IMR-90 (cell line): ENCODE results near the gene RASGEF1C. TPM values are rescaled to one million over a fixed set of nuclear protein-coding genes. Genes with fewer than 3 reads are reported as not detected.

Source experiments
- ATAC-seq: fragments of 200-7000 bp; cut with Tn5 transposase; 2 replicates; pipeline ENCODE4 v1.9.1; 2020; ENCODE audit warnings: low read depth, mild to moderate bottlenecking, moderate library complexity
- BruUV-seq: library from RNA; stranded (reverse); fragments of 400-500 nt; replicated peaks from 2 replicates; lab custom pipeline; 2021; lab: Mats Ljungman, UMichigan
- CTCF ChIA-PET: fragments of 300-600 bp; formaldehyde crosslinking; extraction: SDS; loops from one replicate; lab custom pipeline; 2021; ENCODE audit warnings: antibody characterized with exemption; lab: Yijun Ruan, JAX
- POLR2A ChIA-PET: fragments of 300-600 bp; sonication (Branson Sonifier 250); formaldehyde crosslinking; loops from one replicate; lab custom pipeline; 2022; ENCODE audit warnings: antibody characterized with exemption; ENCODE audit not compliant: unreplicated experiment; lab: Charles Lee
- DNase-seq: peaks from one replicate; pipeline ENCODE4 v3.0.0; 2013
- H2AFZ ChIP-seq: replicated peaks from 2 replicates; pipeline ENCODE3; 2013; ENCODE audit warnings: low read length, mild to moderate bottlenecking; ENCODE audit not compliant: poor library complexity
- H2AK5ac ChIP-seq: 2 replicates; pipeline ENCODE4 v1.6.1; 2013; ENCODE audit warnings: low read depth, low read length, inconsistent platforms
- H2AK9ac ChIP-seq: replicated peaks from 2 replicates; pipeline ENCODE3; 2013; ENCODE audit warnings: mild to moderate bottlenecking, low read depth, low read length, moderate library complexity; ENCODE audit not compliant: poor library complexity
- H2BK120ac ChIP-seq: 2 replicates; pipeline ENCODE4 v1.6.1; 2013; ENCODE audit warnings: low read depth, low read length, inconsistent platforms
- H2BK15ac ChIP-seq: 3 replicates; pipeline ENCODE4 v1.6.1; 2013; ENCODE audit warnings: low read depth, low read length, inconsistent platforms
- H2BK20ac ChIP-seq: 2 replicates; pipeline ENCODE4 v1.6.1; 2013; ENCODE audit warnings: low read depth, mild to moderate bottlenecking, inconsistent platforms, low read length, moderate library complexity
- H2BK5ac ChIP-seq: 2 replicates; pipeline ENCODE4 v1.6.1; 2013; ENCODE audit warnings: mild to moderate bottlenecking, low read depth, low read length, inconsistent platforms; ENCODE audit not compliant: poor library complexity, severe bottlenecking
- H3K14ac ChIP-seq: replicated peaks from 2 replicates; pipeline ENCODE4 v1.6.1; 2013; ENCODE audit warnings: low read depth, low read length, inconsistent platforms
- H3K18ac ChIP-seq: 2 replicates; pipeline ENCODE4 v1.6.1; 2013; ENCODE audit warnings: low read depth, low read length, control low read depth
- H3K23ac ChIP-seq: 2 replicates; pipeline ENCODE4 v1.6.1; 2013; ENCODE audit warnings: low read depth, low read length, inconsistent platforms
- H3K27ac ChIP-seq: 2 replicates; pipeline ENCODE4 v1.5.1; 2013; ENCODE audit warnings: mild to moderate bottlenecking, control low read depth, low read length; ENCODE audit not compliant: insufficient read depth
- H3K27me3 ChIP-seq: 2 replicates; pipeline ENCODE4 v1.6.1; 2013; ENCODE audit warnings: low read length; ENCODE audit not compliant: control insufficient read depth, insufficient read depth
- H3K36me3 ChIP-seq: 2 replicates; pipeline ENCODE4 v1.6.1; 2013; ENCODE audit warnings: low read length, mixed read lengths; ENCODE audit not compliant: control insufficient read depth, insufficient read depth
- H3K4ac ChIP-seq: 2 replicates; pipeline ENCODE4 v1.6.1; 2013; ENCODE audit warnings: low read depth, low read length, inconsistent platforms
- H3K4me1 ChIP-seq: 2 replicates; pipeline ENCODE4 v1.6.1; 2013; ENCODE audit warnings: low read length, mixed read lengths; ENCODE audit not compliant: control insufficient read depth, insufficient read depth
- H3K4me2 ChIP-seq: 2 replicates; pipeline ENCODE4 v1.6.1; 2013; ENCODE audit warnings: low read depth, mild to moderate bottlenecking, control low read depth, low read length, moderate library complexity
- H3K4me3 ChIP-seq: 2 replicates; pipeline ENCODE4 v1.5.1; 2013; ENCODE audit warnings: low read depth, mild to moderate bottlenecking, control low read depth, low read length, moderate library complexity; ENCODE audit not compliant: insufficient read depth
- H3K56ac ChIP-seq: 2 replicates; pipeline ENCODE4 v1.6.1; 2013; ENCODE audit warnings: low read length, inconsistent platforms; ENCODE audit not compliant: insufficient read depth; ENCODE audit errors: extremely low read depth
- H3K79me1 ChIP-seq, 2 experiments: 2 replicates each; pipeline ENCODE4 v1.6.1; 2013; ENCODE audit warnings: low read length in 2 of 2, inconsistent platforms in 1 of 2, low read depth in 1 of 2
- H3K9ac ChIP-seq: 2 replicates; pipeline ENCODE4 v1.6.1; 2013; ENCODE audit warnings: low read depth, low read length, control low read depth
- H3K9me1 ChIP-seq: 2 replicates; pipeline ENCODE4 v1.6.1; 2013; ENCODE audit warnings: low read length, inconsistent platforms; ENCODE audit not compliant: insufficient read depth
- H3K9me3 ChIP-seq: 2 replicates; pipeline ENCODE4 v1.6.1; 2013; ENCODE audit warnings: low read length; ENCODE audit not compliant: control insufficient read depth, insufficient read depth
- H4K20me1 ChIP-seq: 2 replicates; pipeline ENCODE4 v1.6.1; 2013; ENCODE audit warnings: low read length, inconsistent platforms; ENCODE audit not compliant: insufficient read depth
- H4K5ac ChIP-seq: 2 replicates; pipeline ENCODE4 v1.6.1; 2013; ENCODE audit warnings: mild to moderate bottlenecking, low read depth, low read length, control low read depth
- H4K8ac ChIP-seq, 2 experiments: 2 replicates each; pipeline ENCODE4 v1.6.1; 2013; ENCODE audit warnings: low read depth in 2 of 2, low read length in 2 of 2, control low read depth in 1 of 2, inconsistent platforms in 1 of 2
- H4K91ac ChIP-seq: 2 replicates; pipeline ENCODE4 v1.6.1; 2013; ENCODE audit warnings: low read depth, low read length, inconsistent platforms; ENCODE audit not compliant: insufficient read depth
- BHLHE40 ChIP-seq: fragments of 150-350 bp; IDR thresholded peaks from 2 replicates; pipeline ENCODE4 v1.6.1; 2016; ENCODE audit warnings: mild to moderate bottlenecking, low read depth, low read length
- CEBPB ChIP-seq: IDR thresholded peaks from 2 replicates; pipeline ENCODE4 v1.6.1; 2012; ENCODE audit warnings: low read depth, low read length, improper control_type of control experiment
- CHD1 ChIP-seq: IDR thresholded peaks from 2 replicates; pipeline ENCODE4 v1.6.1; 2012; ENCODE audit warnings: low read depth, low read length, improper control_type of control experiment
- CTCF ChIP-seq: conservative IDR thresholded peaks from 2 replicates; pipeline ENCODE4 v1.5.1; 2012; ENCODE audit warnings: mild to moderate bottlenecking, low read depth, low read length, improper control_type of control experiment
- ELK1 ChIP-seq: fragments of 150-350 bp; IDR thresholded peaks from 2 replicates; pipeline ENCODE4 v1.6.1; 2016; ENCODE audit warnings: low read depth, mild to moderate bottlenecking, low read length, moderate library complexity, borderline replicate concordance
- FOS ChIP-seq: fragments of 150-350 bp; IDR thresholded peaks from 2 replicates; pipeline ENCODE4 v1.6.1; 2016; ENCODE audit warnings: low read depth, low read length
- MAFK ChIP-seq: IDR thresholded peaks from 2 replicates; pipeline ENCODE4 v1.6.1; 2012; ENCODE audit warnings: low read depth, low read length, improper control_type of control experiment
- MAZ ChIP-seq: IDR thresholded peaks from 2 replicates; pipeline ENCODE4 v1.6.1; 2012; ENCODE audit warnings: low read depth, mild to moderate bottlenecking, low read length, improper control_type of control experiment, moderate library complexity, borderline replicate concordance
- MXI1 ChIP-seq: IDR thresholded peaks from 2 replicates; pipeline ENCODE4 v1.6.1; 2012; ENCODE audit warnings: low read depth, mild to moderate bottlenecking, low read length, moderate library complexity, borderline replicate concordance
- NFE2L2 ChIP-seq: fragments of 150-350 bp; IDR thresholded peaks from 2 replicates; pipeline ENCODE4 v1.6.1; 2016; ENCODE audit warnings: low read depth, mild to moderate bottlenecking, low read length
- POLR2A ChIP-seq: IDR thresholded peaks from 2 replicates; pipeline ENCODE4 v1.6.1; 2012; ENCODE audit warnings: mild to moderate bottlenecking, low read depth, low read length
- RAD21 ChIP-seq: IDR thresholded peaks from 2 replicates; pipeline ENCODE4 v1.6.1; 2012; ENCODE audit warnings: low read length, improper control_type of control experiment
- RCOR1 ChIP-seq: IDR thresholded peaks from 2 replicates; pipeline ENCODE4 v1.6.1; 2012; ENCODE audit warnings: mild to moderate bottlenecking, low read length, improper control_type of control experiment; ENCODE audit not compliant: insufficient replicate concordance
- RFX5 ChIP-seq: IDR thresholded peaks from 2 replicates; pipeline ENCODE4 v1.8.0; 2012; ENCODE audit warnings: low read depth, mild to moderate bottlenecking, low read length, moderate library complexity
- SMC3 ChIP-seq: fragments of 150-350 bp; IDR thresholded peaks from 2 replicates; pipeline ENCODE4 v1.6.1; 2016; ENCODE audit warnings: low read depth, mild to moderate bottlenecking, antibody characterized with exemption, low read length, moderate library complexity
- USF2 ChIP-seq: fragments of 150-350 bp; IDR thresholded peaks from 2 replicates; pipeline ENCODE4 v1.6.1; 2017; ENCODE audit warnings: mild to moderate bottlenecking, antibody characterized with exemption, low read length, low read depth
- WGBS, 2 experiments: methylation state at CpG; one replicate each; pipeline versions ENCODE4 v1.1.5 to v1.1.7; 2013; ENCODE audit warnings: missing lambda C conversion rate in 2 of 2; ENCODE audit not compliant: insufficient read length in 1 of 2; ENCODE audit errors: extremely low coverage in 2 of 2; 5-methylcytosine and 5-hydroxymethylcytosine counted together
- dilution Hi-C: fragments of 300-500 bp; cut with HindIII; formaldehyde crosslinking; loops from one replicate; pipeline ENCODE4 v1.14.3; 2018; ENCODE audit warnings: low sequenced_read_pairs; ENCODE audit not compliant: unreplicated experiment
- in situ Hi-C: fragments of 300-500 bp; cut with MboI; formaldehyde crosslinking; loops from 3 replicates; pipeline ENCODE4 v1.14.3; 2019; ENCODE audit warnings: low sequenced_read_pairs, inconsistent platforms, mixed read lengths
- intact Hi-C: fragments of 100-400 bp; cut with micrococcal nuclease; formaldehyde crosslinking; loops from 2 replicates; pipeline ENCODE4 v1.10.0; 2022
- polyA plus RNA-seq, 3 experiments: library from polyadenylated mRNA; depleted of rRNA; stranded (reverse); fragments of >200 nt; gene quantifications; 2 replicates each; pipeline ENCODE4 v1.2.3, GENCODE V29; 2012; ENCODE audit warnings: low replicate concordance in 1 of 3
- total RNA-seq: library from RNA; depleted of rRNA; stranded (reverse); fragments of >200 nt; gene quantifications from 2 replicates; pipeline ENCODE4 v1.2.3, GENCODE V29; 2012

The RASGEF1C gene
- total and polyA plus RNA-seq, 2 of the 4 experiments (the other 2 are of a cell fraction): not detected

GRCh38 chr5:180068519-180069090 is 140.4 kb downstream of the RASGEF1C start:
- H3K18ac ChIP-seq: no peak overlapping the region
- ATAC-seq (no peak), DNase-seq (no peak)
- no peaks in the 10 kb centered on the region for H3K36me3 ChIP-seq
- peaks cover 24 to 33% of the 10 kb centered on the region in 2 experiments for H3K79me1 ChIP-seq
- no peaks in the 10 kb centered on the region for H3K27me3 ChIP-seq
- no peak overlapping the region for H4K5ac ChIP-seq
- no peak overlapping the region for H3K56ac ChIP-seq
- POLR2A ChIA-PET: no interaction called here
- peaks cover 4% of the 10 kb centered on the region for H3K4me1 ChIP-seq
- H3K4ac ChIP-seq: no peak overlapping the region
- no peak overlapping the region for H2AK9ac ChIP-seq
- H2BK120ac ChIP-seq: no peak overlapping the region
- CTCF ChIA-PET: no interaction called here
- H3K14ac ChIP-seq: no peak overlapping the region
- H4K8ac ChIP-seq: no peak overlapping the region
- no peak for TF ChIP-seq BHLHE40
- no peak for TF ChIP-seq SMC3
- TF ChIP-seq NFE2L2: no peak
- TF ChIP-seq RFX5: no peak
- no peak for TF ChIP-seq RCOR1
- TF ChIP-seq CTCF: no peak
- TF ChIP-seq USF2: no peak
- TF ChIP-seq ELK1: no peak
- no peak for TF ChIP-seq FOS
- no peak for TF ChIP-seq RAD21
- no peak for TF ChIP-seq MAZ
- TF ChIP-seq CEBPB: no peak
- TF ChIP-seq MAFK: no peak
- TF ChIP-seq MXI1: no peak
- TF ChIP-seq CHD1: no peak
- TF ChIP-seq POLR2A: no peak
- no peak overlapping the region for H2AFZ ChIP-seq
- no peak overlapping the region for H3K23ac ChIP-seq
- H4K91ac ChIP-seq: no peak overlapping the region
- no TSS peak for BruUV-seq
- no peak overlapping the region for H2BK5ac ChIP-seq
- H3K4me2 ChIP-seq: no peak overlapping the region
- 100% methylated on average over 1 of the region's 6 CpGs; no CpG with 5 or more reads in 1 of the 2 experiments for WGBS, 2 experiments
- in situ Hi-C loops (no loop called here), dilution Hi-C loops (no loop called here), intact Hi-C loops (no loop called here)
- peaks cover 11% of the 10 kb centered on the region; the same call in 1 of the 2 replicates for H4K20me1 ChIP-seq
- no peak overlapping the region for H3K4me3 ChIP-seq
- H3K9me3 ChIP-seq: peaks cover 3% of the 10 kb centered on the region; the same call in 1 of the 2 replicates
- peaks cover 8% of the 10 kb centered on the region; the same call in 1 of the 2 replicates for H3K9me1 ChIP-seq
- H2AK5ac ChIP-seq: no peak overlapping the region
- no peak overlapping the region for H3K9ac ChIP-seq
- no peak overlapping the region for H2BK15ac ChIP-seq
- H2BK20ac ChIP-seq: no peak overlapping the region
- no peak overlapping the region for H3K27ac ChIP-seq
